GM19099 (cell line): ENCODE data around the gene KLC1.

Experiments
- POLR2A ChIP-seq: IDR thresholded peaks from 3 replicates; pipeline ENCODE4 v1.6.1; 2011; ENCODE audit warnings: low read depth; ENCODE audit not compliant: insufficient read length; ENCODE audit errors: extremely low read depth

KLC1 gene

DNA sequence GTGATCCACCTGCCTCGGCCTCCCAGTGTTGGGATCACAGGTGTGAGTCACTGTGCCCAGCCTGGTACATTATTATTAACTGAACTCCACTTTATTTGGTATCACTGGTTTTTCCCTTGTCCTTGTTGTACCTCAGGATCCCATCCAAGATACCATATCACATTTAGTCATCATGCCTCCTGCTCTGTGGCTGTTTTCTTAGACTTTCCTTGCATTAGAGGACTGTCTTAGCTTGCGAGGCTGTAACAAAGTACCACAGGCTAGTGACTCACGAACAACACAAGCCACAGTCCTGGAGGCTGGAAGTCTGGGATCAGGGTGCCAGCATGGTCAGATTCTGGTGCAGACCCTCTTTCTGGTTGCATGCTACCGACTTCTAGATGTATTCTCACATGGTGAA is 12.2 kb downstream of the KLC1 start:
- TF ChIP-seq POLR2A = no peak

DNA sequence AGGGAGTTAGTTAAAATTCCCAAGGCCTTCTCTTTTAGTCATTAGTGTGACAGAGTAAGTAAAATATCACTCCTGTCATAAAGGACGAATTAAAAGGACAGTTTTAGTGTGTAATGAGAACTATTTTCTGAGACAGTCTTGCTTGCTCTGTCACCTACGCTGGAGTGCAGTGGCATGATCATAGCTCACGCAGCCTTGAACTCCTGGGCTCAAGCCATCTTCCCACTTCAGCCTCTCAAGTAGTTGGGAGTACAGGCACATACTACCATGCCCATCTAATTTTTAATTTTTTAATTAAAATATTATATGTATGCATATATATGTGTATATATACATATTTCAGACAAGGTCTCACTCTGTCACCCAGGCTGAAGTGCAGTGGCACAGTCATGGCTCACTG is 17.2 kb downstream of the KLC1 start:
- TF ChIP-seq POLR2A = no peak

DNA sequence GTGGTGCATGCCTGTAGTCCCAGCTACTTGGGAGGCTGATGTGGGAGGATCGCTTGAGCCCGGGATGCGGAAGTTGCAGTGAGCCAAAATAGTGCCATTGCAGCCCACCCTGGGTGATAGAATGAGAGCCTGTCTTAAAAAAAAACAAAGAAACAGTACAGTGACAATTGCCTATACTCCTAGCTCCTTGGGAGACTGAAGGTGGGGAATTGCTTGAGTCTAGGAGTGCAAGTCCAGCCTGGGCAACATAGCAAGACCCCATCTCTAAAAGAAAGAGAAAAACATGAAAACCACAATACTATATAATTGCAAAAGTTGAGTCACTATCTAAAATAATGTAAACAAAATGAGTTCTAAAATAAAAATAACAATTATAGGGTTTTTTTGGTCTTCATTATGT is 20.0 kb downstream of the KLC1 start:
- no peak for TF ChIP-seq POLR2A

DNA sequence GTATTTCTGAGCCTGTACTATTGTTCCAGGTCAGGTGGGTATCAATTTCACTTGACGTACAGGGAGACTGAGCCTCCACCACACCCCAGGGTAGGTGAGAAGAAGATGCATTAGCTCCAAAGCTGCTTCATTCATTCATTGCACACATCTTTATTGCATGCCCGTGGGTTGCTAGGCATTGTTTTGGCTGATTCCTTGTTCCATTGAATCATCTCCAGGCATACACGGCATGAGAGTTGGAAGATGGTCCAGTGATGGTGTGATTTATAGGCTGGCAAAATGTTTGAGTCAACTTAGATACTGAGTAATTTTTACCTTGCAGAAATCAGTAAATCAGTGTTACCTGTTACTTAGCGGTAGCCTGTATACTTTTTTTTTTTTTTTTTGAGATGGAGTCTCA is 21.2 kb downstream of the KLC1 start:
- TF ChIP-seq POLR2A = no peak

DNA sequence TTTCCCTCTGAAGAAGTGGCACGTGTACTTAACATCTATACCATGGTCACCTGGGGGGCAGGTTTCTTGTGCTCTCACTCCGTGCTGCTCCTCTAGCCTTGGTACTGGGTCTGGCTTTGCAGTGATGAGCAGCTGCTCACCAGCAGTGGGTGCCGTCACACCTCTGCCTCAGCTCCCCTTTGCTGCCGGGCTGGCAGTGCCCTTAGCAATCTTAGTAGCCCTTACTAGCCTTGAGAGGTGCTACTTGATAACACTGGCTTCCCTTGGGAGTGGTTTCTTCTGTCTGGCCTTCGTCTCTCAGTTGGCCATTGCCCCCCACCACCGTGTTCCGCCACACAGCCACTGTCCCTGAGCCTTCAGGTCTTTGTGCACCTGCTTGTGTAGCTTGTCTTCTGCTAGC is 22.6 kb downstream of the KLC1 start:
- no peak for TF ChIP-seq POLR2A

DNA sequence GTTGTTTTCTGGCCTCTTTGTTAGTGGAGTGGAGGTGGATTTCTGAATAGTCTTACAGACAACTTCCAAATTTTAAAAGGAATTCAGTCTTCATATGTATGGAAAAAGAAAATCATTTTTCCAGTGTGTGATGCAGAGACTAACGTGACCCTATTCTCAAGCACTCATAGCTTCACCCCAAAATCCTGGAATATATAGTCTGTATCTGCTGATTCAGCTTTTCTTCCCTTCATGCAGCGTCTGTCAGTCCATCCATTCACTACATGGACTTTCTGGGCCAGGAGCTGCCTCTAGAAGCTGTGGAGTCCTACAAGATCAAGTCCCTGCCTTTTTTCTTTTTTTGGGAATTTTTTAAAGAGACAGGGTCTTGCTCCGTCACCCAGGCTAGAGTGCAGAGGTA is 23.8 kb downstream of the KLC1 start:
- no peak for TF ChIP-seq POLR2A

DNA sequence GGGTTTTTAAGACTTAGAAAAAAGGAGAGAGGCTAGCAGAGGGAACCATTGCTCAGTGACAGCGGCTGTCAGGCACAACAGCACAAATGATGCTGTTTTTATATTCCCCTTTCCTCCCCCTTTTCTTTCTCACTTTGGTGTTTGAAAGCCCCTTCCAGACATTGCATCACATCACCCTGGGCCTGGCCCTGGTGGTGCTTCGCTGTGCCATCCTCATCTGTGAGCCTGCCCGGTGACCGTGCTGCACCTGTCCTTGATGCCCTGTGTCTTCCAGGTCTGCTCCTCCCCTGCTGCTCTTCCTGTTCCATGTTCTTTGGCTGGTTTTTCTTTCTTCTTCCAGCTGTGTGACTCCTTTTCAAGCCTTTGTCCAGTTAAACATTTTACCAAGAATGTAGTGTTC is 24.8 kb downstream of the KLC1 start:
- TF ChIP-seq POLR2A = no peak

DNA sequence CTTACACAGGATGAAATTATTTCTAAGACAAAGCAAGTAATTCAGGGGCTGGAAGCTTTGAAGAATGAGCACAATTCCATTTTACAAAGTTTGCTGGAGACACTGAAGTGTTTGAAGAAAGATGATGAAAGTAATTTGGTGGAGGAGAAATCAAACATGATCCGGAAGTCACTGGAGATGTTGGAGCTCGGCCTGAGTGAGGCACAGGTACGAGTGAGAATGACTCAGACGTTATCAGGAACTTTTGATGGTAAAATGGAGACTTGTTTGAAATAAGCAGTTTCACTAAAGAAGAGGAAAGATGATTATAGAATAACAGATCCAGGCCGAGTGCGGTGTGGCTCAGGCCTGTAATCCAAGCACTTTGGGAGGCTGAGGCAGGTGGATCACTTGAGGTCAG is 25.6 kb downstream of the KLC1 start:
- no peak for TF ChIP-seq POLR2A

DNA sequence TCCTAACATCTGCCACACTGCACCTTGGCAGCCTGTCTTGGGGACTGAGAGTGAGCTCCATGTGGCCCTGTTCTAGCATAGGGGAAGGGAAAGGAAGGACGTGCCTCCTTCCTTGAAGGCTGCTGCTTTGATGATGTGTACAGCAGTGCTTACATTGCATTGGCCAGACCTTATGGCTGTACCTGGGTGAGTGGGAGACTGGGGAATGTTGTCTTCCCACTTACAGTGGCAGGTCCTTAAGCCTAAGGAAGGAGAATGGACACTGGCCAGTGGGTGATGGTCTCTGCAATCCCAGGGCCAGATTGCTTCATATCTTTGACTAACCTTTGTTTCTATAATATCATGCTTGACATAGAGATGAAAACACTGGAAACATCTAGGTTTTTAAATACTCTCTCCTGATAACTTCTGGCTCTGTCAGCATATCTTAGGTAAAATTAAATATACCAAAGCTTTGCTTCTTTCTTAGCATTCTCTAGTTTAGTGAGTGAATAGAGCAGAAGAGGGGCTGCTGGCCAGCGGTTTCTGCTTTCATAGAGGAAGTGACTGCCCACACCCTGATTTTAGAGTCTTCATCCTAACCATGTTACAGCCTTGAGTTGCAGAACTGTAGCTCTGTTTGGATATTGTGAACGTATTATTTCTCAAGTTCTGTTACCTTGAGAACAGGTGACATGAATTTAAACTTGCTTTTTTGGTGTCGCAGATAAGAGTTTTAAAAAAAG is 27.2 kb downstream of the KLC1 start:
- TF ChIP-seq POLR2A = no peak

DNA sequence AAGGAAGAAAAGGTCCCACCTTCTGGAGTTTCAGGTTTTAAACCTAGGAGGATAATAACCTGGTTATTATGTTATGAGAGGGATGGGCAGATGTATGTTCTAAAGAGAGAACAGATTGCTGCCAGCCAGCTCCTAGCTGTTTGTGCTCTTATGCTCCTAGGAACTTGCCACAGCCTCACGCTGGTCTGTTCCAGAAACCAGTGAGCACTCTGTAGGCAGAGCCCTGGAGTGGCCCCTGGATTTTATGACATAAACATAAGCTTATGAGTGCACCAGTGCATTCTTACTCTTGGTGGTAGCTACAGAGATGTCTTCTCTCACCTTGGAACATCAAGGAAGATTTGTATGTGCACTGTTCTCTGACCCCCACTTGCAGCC is 27.7 kb downstream of the KLC1 start:
- TF ChIP-seq POLR2A = no peak

DNA sequence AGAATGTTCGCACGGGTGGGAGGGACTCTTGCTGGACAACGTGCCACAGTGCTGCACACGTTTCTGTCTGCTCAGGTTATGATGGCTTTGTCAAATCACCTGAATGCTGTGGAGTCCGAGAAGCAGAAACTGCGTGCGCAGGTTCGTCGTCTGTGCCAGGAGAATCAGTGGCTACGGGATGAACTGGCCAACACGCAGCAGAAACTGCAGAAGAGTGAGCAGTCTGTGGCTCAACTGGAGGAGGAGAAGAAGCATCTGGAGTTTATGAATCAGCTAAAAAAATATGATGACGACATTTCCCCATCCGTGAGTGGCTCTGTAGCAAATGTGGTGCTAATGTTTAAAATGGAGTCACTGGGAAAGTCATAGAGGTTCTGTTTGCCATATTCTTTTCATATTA is 28.5 kb downstream of the KLC1 start:
- no peak for TF ChIP-seq POLR2A

DNA sequence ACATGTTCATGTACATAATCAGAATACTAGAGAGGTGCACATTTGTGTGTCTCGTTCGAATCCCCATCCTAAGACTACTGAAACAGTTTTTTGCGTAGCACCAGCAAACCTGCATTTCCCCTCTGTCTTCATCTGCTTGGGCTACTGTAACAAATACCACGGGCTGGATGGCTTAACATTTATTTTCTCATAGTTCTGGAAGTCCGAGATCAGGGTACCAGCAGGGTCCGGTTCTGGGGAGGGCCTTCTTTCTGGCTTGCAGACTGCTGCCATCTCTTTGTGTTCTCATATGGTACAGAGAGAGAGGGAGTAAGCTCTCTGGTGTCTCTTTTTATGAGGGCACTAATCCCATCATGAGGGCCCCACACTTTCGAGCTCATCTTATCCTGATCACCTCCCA is 30.6 kb downstream of the KLC1 start:
- TF ChIP-seq POLR2A = no peak

DNA sequence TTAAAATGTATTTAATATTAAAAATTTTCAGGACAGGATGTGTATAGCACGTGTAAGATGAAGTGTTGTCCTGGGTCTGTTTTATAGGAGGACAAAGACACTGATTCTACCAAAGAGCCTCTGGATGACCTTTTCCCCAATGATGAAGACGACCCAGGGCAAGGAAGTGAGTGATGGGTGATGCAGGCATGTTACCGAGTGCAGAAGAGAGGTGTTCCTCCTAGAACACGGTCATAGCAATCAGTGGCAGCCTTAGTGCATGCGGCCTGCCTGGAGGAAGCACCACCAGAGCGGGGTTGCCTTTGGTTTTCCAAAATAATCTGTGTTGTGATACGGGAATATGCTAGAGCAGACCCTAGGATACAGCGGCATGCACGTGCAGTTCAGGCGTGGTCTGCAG is 33.0 kb downstream of the KLC1 start:
- no peak for TF ChIP-seq POLR2A

DNA sequence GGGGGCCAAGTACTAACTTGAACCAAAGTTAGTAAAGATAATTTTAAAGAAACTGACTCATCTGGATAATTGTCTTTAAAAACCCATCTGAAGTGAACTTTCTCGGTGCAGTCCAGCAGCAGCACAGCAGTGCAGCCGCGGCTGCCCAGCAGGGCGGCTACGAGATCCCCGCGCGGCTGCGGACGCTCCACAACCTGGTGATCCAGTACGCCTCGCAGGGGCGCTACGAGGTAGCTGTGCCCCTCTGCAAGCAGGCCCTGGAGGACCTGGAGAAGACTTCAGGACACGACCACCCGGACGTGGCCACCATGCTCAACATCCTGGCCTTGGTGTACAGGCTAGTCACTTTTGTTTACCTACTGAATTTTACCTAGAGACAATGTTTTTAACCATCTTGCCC is 33.6 kb downstream of the KLC1 start:
- TF ChIP-seq POLR2A = no peak

DNA sequence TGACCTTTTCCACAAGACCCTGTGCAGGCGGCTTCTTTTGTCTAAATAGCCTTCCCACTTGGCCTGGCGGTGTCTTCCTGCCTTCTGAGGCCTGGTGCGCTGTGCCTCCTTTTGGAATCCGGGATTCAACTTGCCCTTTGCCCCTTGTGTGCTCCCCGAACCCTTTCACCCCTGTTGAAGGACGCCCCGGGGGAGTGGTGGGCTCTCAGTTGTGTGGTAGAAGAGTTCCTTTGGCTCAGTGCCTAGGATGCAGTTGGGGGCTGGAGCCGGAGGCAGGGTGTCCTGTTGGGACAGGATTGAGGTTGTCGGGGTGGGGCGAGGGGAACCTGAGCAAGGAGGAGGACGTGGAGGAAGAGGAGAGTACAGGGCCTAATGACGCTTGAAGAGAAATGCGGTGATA is 34.5 kb downstream of the KLC1 start:
- TF ChIP-seq POLR2A = no peak

DNA sequence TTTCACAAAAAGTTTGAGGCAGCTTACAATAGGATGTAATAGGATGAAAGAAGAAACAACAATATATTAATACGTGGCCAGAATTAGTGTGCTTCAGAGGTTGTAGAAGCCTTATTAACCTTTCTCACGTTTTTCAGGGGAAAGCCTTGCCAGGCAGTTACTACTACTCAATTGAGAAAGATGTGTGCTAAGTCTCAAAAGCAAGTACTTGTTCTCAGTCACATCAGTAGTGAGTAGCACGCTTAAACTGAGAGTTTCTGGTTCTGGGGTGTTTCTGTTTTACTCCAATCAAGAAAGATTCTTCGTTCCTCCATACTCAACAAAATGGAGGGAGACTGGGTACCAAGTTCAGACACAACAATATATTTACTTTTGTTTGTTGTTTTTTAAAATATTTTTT is 38.7 kb downstream of the KLC1 start:
- no peak for TF ChIP-seq POLR2A

DNA sequence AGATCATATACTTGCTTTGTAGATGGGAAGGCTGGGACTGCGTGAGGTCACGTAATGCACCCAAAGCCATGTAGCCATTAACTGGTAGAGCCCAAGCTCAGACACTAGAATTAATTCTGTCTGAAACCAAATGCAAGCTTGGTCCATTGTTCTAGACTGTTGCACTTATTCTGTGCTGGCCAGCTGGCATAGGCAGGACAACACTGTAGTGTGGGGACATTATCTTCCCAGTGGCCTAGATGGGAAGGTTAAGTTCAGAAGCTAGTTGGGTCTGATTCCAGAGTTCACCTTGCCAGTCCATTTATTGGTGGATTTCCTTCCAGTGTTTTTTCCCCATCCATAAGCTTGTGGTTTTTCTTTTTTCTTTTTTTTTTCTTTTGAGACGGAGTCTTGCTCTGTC is 39.1 kb downstream of the KLC1 start:
- TF ChIP-seq POLR2A = no peak
